Activated B cell treated with CpG ODN at 0.5 μM for 24 hours (primary cell): ENCODE data around the gene PPM1J. TPM values are rescaled to one million over a fixed set of nuclear protein-coding genes. Genes with fewer than 3 reads are reported as not detected.
"Not testable (repeated sequence)": the region's sequence is repeated elsewhere in the genome, so short reads cannot be mapped to it uniquely, and the experiment has no call there.

Experiments used
- ATAC-seq: fragments of 200-7000 bp; cut with Tn5 transposase; one replicate; pipeline ENCODE4 v1.10.0; 2021; ENCODE audit warnings: low read depth, mild to moderate bottlenecking, moderate library complexity
- CTCF ChIA-PET: fragments of 350-600 bp; sonication (Branson Sonifier 250); formaldehyde crosslinking; loops from one replicate; lab custom pipeline; 2021; ENCODE audit warnings: antibody characterized with exemption; lab: Charles Lee
- POLR2A ChIA-PET: fragments of 350-600 bp; sonication (Branson Sonifier 250); formaldehyde crosslinking; loops from one replicate; lab custom pipeline; 2021; ENCODE audit warnings: antibody characterized with exemption; lab: Charles Lee
- DNase-seq: peaks from one replicate; pipeline ENCODE4 v3.0.0; 2022
- H3K27ac Mint-ChIP-seq: one replicate; pipeline ENCODE4 v1.8.0; 2020; ENCODE audit warnings: mixed read lengths
- H3K27me3 Mint-ChIP-seq: one replicate; pipeline ENCODE4 v1.8.0; 2021; ENCODE audit warnings: mixed read lengths
- H3K36me3 Mint-ChIP-seq: one replicate; pipeline ENCODE4 v1.8.0; 2021; ENCODE audit warnings: low read depth, mixed read lengths
- H3K4me1 Mint-ChIP-seq: one replicate; pipeline ENCODE4 v1.8.0; 2021; ENCODE audit warnings: mixed read lengths
- H3K4me3 Mint-ChIP-seq: one replicate; pipeline ENCODE4 v1.8.0; 2020; ENCODE audit warnings: mild to moderate bottlenecking, mixed read lengths
- H3K9me3 Mint-ChIP-seq: one replicate; pipeline ENCODE4 v1.8.0; 2020; ENCODE audit warnings: mixed read lengths
- CTCF ChIP-seq: fragments of 200-600 bp; IDR thresholded peaks from one replicate; pipeline ENCODE4 v1.8.0; 2022; ENCODE audit warnings: antibody characterized with exemption, mild to moderate bottlenecking
- intact Hi-C: fragments of 100-400 bp; cut with micrococcal nuclease; formaldehyde crosslinking; loops from one replicate; pipeline ENCODE4 v1.15.1; 2024
- total RNA-seq: library from RNA; stranded (reverse); gene quantifications from 2 replicates; pipeline ENCODE4 v1.2.3, GENCODE V29; 2022

Gene PPM1J
- total RNA-seq, 1 donor from 2014 or later, result 0.75 TPM

DNA sequence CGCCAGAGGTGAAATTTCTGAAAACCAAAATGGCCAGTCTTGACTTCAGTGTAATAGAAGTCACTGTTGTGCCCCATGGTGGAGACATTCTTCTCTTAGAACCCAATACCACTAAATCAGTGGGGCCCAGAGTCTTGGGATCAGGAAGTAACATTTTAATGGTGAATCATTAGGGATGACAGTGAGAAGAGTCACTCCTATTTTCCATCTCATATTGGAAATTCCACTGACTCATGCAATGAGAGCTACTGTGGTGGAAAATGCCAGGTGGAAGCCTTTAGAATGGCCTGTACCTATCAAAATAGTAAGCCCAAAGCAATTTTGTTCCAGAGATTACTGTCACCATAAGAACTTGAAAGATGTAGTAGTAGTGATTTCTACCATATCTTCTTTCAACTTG, 20.6 kb upstream of the PPM1J start:
- Mint-ChIP-seq H3K9me3 (no peaks in the 10 kb centered on the region), H3K27ac (no peak overlapping the region), H3K4me3 (no peak overlapping the region), H3K27me3 (peaks cover 25% of the 10 kb centered on the region), H3K36me3 (no peaks in the 10 kb centered on the region), H3K4me1 (peaks cover 11% of the 10 kb centered on the region)
- DNase-seq, result no peak
- intact Hi-C loops, result no loop called here
- ChIA-PET CTCF (no interaction called here), POLR2A (no interaction called here)
- TF ChIP-seq CTCF, result no peak
- ATAC-seq, result no peak

DNA sequence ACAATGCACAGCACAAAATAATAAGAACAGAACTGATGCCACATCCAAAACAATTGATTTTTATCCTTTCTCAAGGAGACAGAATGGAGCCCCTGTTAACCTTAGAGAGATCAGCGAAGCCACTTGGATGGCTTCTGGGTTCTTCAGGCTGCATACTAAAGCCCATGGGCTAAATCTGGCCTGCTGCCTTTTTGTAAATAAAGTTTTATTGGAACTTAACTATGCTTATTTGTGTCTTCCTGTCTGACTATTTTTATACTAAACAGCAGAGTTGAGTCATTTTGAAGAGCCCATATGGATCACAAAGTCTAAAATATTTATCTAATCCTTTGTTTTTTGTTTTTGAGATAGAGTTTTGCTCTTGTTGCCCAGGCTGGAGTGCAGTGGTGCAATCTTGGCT, 16.3 kb upstream of the PPM1J start:
- Mint-ChIP-seq H3K27ac (no peak overlapping the region), H3K4me3 (no peak overlapping the region), H3K4me1 (peaks cover 11% of the 10 kb centered on the region), H3K27me3 (peaks cover 4% of the 10 kb centered on the region), H3K36me3 (no peaks in the 10 kb centered on the region), H3K9me3 (no peaks in the 10 kb centered on the region)
- DNase-seq (no peak), ATAC-seq (no peak)
- POLR2A ChIA-PET, result no interaction called here
- no peak for TF ChIP-seq CTCF
- CTCF ChIA-PET, result interaction anchor here (1.2 kb wide), 1 partner anchor 13 kb away, joined by 3 read pairs; a partner anchor contains a TSS
- intact Hi-C loops, result no loop called here

DNA sequence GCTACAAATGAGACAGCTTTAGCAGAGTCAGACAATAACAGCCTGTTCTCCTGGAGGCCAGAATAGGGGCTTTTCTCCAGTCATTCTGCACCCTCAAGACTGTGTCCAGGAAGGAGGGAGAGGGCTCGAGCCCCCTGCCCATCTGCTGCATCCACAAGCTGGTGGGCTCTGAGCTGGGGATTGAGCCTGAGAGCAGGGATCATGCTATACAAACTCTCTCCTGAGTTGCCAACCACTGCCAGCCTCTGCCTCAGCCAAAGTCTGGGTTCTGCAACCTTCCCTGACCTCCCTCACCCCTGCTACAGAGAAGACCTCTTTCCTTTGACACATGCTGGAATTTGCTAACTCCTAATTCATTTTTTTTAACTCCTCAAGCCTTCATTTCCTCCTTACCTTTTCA, 14.8 kb upstream of the PPM1J start:
- H3K36me3 Mint-ChIP-seq, result no peaks in the 10 kb centered on the region
- ChIA-PET CTCF (no interaction called here), POLR2A (interaction anchor here (0.6 kb wide), 1 partner anchor 309 kb away, joined by 3 read pairs; no protein-coding TSS in a partner anchor)
- intact Hi-C loops, result no loop called here
- no peaks in the 10 kb centered on the region for H3K9me3 Mint-ChIP-seq
- TF ChIP-seq CTCF, result no peak
- no peak overlapping the region for H3K27ac Mint-ChIP-seq
- H3K4me3 Mint-ChIP-seq, result no peak overlapping the region
- DNase-seq (no peak), ATAC-seq (no peak)
- peaks cover 11% of the 10 kb centered on the region for H3K4me1 Mint-ChIP-seq
- H3K27me3 Mint-ChIP-seq, result peaks cover 4% of the 10 kb centered on the region

GRCh38 chr1:112729011-112729410, 13.9 kb upstream of the PPM1J start:
- DNase-seq, CTCF ChIA-PET, H3K4me3 Mint-ChIP-seq, H3K9me3 Mint-ChIP-seq, H3K27ac Mint-ChIP-seq, H3K36me3 Mint-ChIP-seq, ATAC-seq, POLR2A ChIA-PET, intact Hi-C loops, H3K27me3 Mint-ChIP-seq: not testable (repeated sequence)
- peaks cover 11% of the 10 kb centered on the region for H3K4me1 Mint-ChIP-seq

DNA sequence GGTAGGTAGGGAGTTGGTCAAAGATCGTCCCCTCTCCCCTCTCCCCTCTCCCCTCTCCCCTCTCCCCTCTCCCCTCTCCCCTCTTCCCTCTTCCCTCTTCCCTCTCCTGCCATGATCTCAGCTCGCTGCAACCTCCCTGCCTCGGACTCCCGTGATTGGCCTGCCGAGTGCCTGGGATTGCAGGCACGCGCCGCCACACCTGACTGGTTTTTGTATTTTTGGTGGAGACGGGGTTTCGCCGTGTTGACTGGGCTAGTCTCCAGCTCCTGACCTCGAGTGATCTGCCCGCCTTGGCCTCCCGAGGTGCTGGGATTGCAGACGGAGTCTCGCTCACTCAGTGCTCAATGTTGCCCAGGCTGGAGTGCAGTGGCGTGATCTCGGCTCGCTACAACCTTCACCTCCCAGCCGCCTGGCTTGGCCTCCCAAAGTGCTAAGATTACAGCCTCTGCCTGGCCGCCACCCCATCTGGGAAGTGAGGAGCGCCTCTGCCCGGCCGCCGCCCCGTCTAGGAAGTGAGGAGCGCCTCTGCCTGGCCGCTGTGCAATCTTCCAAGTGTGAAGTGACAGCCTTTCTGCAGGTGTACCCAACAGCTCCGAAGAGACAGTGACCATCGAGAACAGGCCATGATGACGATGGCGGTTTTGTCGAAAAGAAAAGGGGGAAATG, 13.3 kb upstream of the PPM1J start:
- H3K4me3 Mint-ChIP-seq, ATAC-seq, H3K9me3 Mint-ChIP-seq, CTCF ChIA-PET, POLR2A ChIA-PET, H3K36me3 Mint-ChIP-seq, H3K27ac Mint-ChIP-seq, DNase-seq, intact Hi-C loops: not testable (repeated sequence)
- Mint-ChIP-seq H3K27me3 (peaks cover 10% of the 10 kb centered on the region), H3K4me1 (peaks cover 12% of the 10 kb centered on the region)

DNA sequence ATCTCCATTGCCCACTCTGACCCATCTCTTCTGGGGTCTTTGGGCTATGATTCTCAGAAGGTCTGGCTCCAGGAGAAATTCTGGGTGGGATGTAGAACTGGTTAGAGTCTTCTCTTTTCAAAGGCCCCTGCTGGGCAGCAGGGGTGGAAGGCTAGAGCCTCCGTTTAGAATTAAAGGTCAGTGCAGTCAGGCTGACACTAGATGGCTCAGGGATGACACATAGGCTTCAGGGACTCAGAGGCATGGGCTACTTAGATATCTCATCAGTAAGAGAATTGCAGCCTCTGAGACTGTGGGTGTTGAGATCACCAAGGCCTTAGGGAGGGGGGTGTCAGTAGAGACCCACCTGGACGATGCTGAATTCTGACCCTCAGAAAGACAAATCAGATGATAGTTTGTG, 12.6 kb upstream of the PPM1J start:
- TF ChIP-seq CTCF, result no peak
- DNase-seq (no peak), ATAC-seq (no peak)
- Mint-ChIP-seq H3K27me3 (peaks cover 14% of the 10 kb centered on the region), H3K36me3 (no peaks in the 10 kb centered on the region), H3K4me3 (no peak overlapping the region), H3K4me1 (peaks cover 11% of the 10 kb centered on the region), H3K27ac (no peak overlapping the region), H3K9me3 (no peaks in the 10 kb centered on the region)
- ChIA-PET CTCF (no interaction called here), POLR2A (no interaction called here)
- intact Hi-C loops, result no loop called here

DNA sequence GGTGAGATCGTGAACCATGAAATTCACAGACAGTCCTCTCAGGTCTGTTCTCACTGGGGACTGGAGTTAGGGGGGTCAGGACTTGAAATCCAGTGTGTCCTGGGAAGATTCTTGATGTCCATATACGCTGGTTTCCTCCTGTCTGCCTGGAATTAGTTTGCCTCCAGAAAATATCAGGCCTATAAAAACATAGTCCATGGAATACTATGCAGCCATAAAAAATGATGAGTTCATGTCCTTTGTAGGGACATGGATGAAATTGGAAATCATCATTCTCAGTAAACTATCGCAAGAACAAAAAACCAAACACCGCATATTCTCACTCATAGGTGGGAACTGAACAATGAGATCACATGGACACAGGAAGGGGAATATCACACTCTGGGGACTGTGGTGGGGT, 9.1 kb upstream of the PPM1J start:
- H3K36me3 Mint-ChIP-seq, H3K4me1 Mint-ChIP-seq, POLR2A ChIA-PET, ATAC-seq, CTCF ChIA-PET, H3K27ac Mint-ChIP-seq, DNase-seq, H3K9me3 Mint-ChIP-seq, H3K4me3 Mint-ChIP-seq, intact Hi-C loops: not testable (repeated sequence)
- peaks cover 27% of the 10 kb centered on the region for H3K27me3 Mint-ChIP-seq
